GM23338 (cell line): ENCODE data around the gene DCLK1. TPM values are rescaled to one million over a fixed set of nuclear protein-coding genes. Genes with fewer than 3 reads are reported as not detected.

ENCODE experiments used
- ATAC-seq: fragments of 200-7000 bp; cut with Tn5 transposase; 3 replicates; pipeline ENCODE4 v1.9.1; 2020
- DNase-seq: peaks from one replicate; pipeline ENCODE4 v3.0.0-alpha.2; 2015; ENCODE audit warnings: low spot score
- H2AFZ ChIP-seq: fragments of 200-600 bp; sonication (generic); 2 replicates; pipeline ENCODE4 v1.8.0; 2016; ENCODE audit warnings: antibody characterized with exemption, mild to moderate bottlenecking, moderate library complexity
- H3F3A ChIP-seq: fragments of 200-600 bp; sonication (generic); replicated peaks from 2 replicates; pipeline ENCODE4 v1.8.0; 2017; ENCODE audit warnings: antibody characterized with exemption, mixed run types, low read depth
- H3K27ac ChIP-seq: fragments of 200-600 bp; sonication (generic); 2 replicates; pipeline ENCODE4 v1.6.1; 2016; ENCODE audit warnings: low read depth
- H3K27me3 ChIP-seq: fragments of 200-600 bp; sonication (generic); 2 replicates; pipeline ENCODE4 v1.8.0; 2016; ENCODE audit warnings: mild to moderate bottlenecking, mixed run types, moderate library complexity; ENCODE audit not compliant: insufficient read depth
- H3K36me3 ChIP-seq: fragments of 200-600 bp; sonication (generic); 2 replicates; pipeline ENCODE4 v1.8.0; 2016; ENCODE audit warnings: mild to moderate bottlenecking; ENCODE audit not compliant: insufficient read depth
- H3K4me1 ChIP-seq: fragments of 200-600 bp; sonication (generic); 2 replicates; pipeline ENCODE4 v1.8.0; 2016; ENCODE audit warnings: mild to moderate bottlenecking, moderate library complexity; ENCODE audit not compliant: insufficient read depth
- H3K4me2 ChIP-seq: fragments of 200-600 bp; sonication (generic); 2 replicates; pipeline ENCODE4 v1.7.1; 2017; ENCODE audit warnings: mixed run types
- H3K4me3 ChIP-seq: fragments of 200-600 bp; sonication (generic); 2 replicates; pipeline ENCODE4 v1.6.1; 2016; ENCODE audit warnings: mixed run types
- H3K79me2 ChIP-seq: fragments of 200-600 bp; sonication (generic); replicated peaks from 2 replicates; pipeline ENCODE4 v1.8.0; 2017; ENCODE audit warnings: mild to moderate bottlenecking; ENCODE audit not compliant: insufficient read depth
- H3K9me2 ChIP-seq: fragments of 200-600 bp; sonication (generic); 2 replicates; pipeline ENCODE4 v1.8.0; 2017; ENCODE audit not compliant: insufficient read depth
- H4K20me1 ChIP-seq: fragments of 200-600 bp; sonication (generic); replicated peaks from 2 replicates; pipeline ENCODE4 v1.8.0; 2017; ENCODE audit warnings: mild to moderate bottlenecking; ENCODE audit not compliant: insufficient read depth
- H3K27ac Mint-ChIP-seq: 2 replicates; pipeline ENCODE4 v1.8.0; 2020; ENCODE audit warnings: inconsistent platforms, mild to moderate bottlenecking, moderate library complexity, mixed read lengths
- H3K27me3 Mint-ChIP-seq: 3 replicates; pipeline ENCODE4 v1.8.0; 2022; ENCODE audit warnings: low read depth, mild to moderate bottlenecking, moderate library complexity, mixed read lengths, inconsistent platforms; ENCODE audit not compliant: insufficient read depth, poor library complexity
- H3K36me3 Mint-ChIP-seq: 3 replicates; pipeline ENCODE4 v1.8.0; 2021; ENCODE audit warnings: low read depth, mild to moderate bottlenecking, inconsistent platforms, moderate library complexity, mixed read lengths
- H3K4me1 Mint-ChIP-seq: 3 replicates; pipeline ENCODE4 v1.8.0; 2020; ENCODE audit warnings: mild to moderate bottlenecking, inconsistent platforms, mixed read lengths
- H3K4me3 Mint-ChIP-seq: 3 replicates; pipeline ENCODE4 v1.8.0; 2021; ENCODE audit warnings: moderate library complexity, mild to moderate bottlenecking, inconsistent platforms, mixed read lengths
- H3K9me3 Mint-ChIP-seq: 3 replicates; pipeline ENCODE4 v1.8.0; 2020; ENCODE audit warnings: moderate library complexity, mild to moderate bottlenecking, inconsistent platforms, mixed read lengths
- CREB1 ChIP-seq: fragments of 250-450 bp; sonication (Bioruptor Pico); IDR thresholded peaks from 2 replicates; pipeline ENCODE4 v1.5.0; 2020; ENCODE audit warnings: low read depth, mild to moderate bottlenecking, moderate library complexity
- EZH2 ChIP-seq: fragments of 200-600 bp; sonication (generic); IDR thresholded peaks from one replicate; pipeline ENCODE4 v1.8.0; 2017; ENCODE audit warnings: antibody characterized with exemption, mild to moderate bottlenecking, low read depth; ENCODE audit not compliant: unreplicated experiment
- EZH2phosphoT487 ChIP-seq: fragments of 200-600 bp; sonication (generic); IDR thresholded peaks from one replicate; pipeline ENCODE4 v1.8.1; 2018; ENCODE audit warnings: antibody characterized with exemption; ENCODE audit not compliant: unreplicated experiment
- JUNB ChIP-seq: IDR thresholded peaks from one replicate; pipeline ENCODE4 v1.6.1; 2016; ENCODE audit warnings: antibody characterized with exemption; ENCODE audit not compliant: unreplicated experiment
- NANOG ChIP-seq: IDR thresholded peaks from 2 replicates; pipeline ENCODE4 v1.6.1; 2016; ENCODE audit warnings: antibody characterized with exemption, borderline replicate concordance
- POLR2AphosphoS5 ChIP-seq: IDR thresholded peaks from 2 replicates; pipeline ENCODE4 v1.6.1; 2016; ENCODE audit warnings: antibody characterized with exemption, low read depth
- STAT1 ChIP-seq: IDR thresholded peaks from one replicate; pipeline ENCODE4 v1.6.1; 2016; ENCODE audit warnings: antibody characterized with exemption; ENCODE audit not compliant: unreplicated experiment
- ZNF114 ChIP-seq: fragments of 250-450 bp; sonication (Bioruptor Pico); IDR thresholded peaks from 2 replicates; pipeline ENCODE4 v1.5.0; 2020; ENCODE audit warnings: mild to moderate bottlenecking, moderate library complexity
- ZNF331 ChIP-seq: fragments of 250-450 bp; sonication (Bioruptor Pico); IDR thresholded peaks from 2 replicates; pipeline ENCODE4 v1.5.0; 2020; ENCODE audit warnings: low read depth, mild to moderate bottlenecking, moderate library complexity
- polyA plus RNA-seq: library from polyadenylated mRNA; unstranded; fragments of >200 nt; fragmentation: Nextera tagmentation; extraction: Ambion mirVana; gene quantifications from 2 replicates; pipeline ENCODE4 v1.2.1, GENCODE V29; 2016
- total RNA-seq: library from RNA; depleted of rRNA; stranded (reverse); fragments of >200 nt; shearing (Covaris generic); gene quantifications from 2 replicates; pipeline ENCODE4 v1.2.3, GENCODE V29; 2014
- TF ChIP-seq, protein P1 (sequence below): IDR thresholded peaks from one replicate; pipeline ENCODE4 v1.6.1; 2018; ENCODE audit warnings: antibody characterized with exemption; ENCODE audit not compliant: unreplicated experiment
- TF ChIP-seq, protein P2 (sequence below), 2 experiments: fragments of 200-600 bp in 1 of 2; sonication (generic) in 1 of 2; conservative IDR thresholded peaks; 2 replicates each; pipeline versions ENCODE4 v1.5.1 to v1.6.1; 2016 to 2017; ENCODE audit warnings: antibody characterized with exemption in 2 of 2, low read depth in 2 of 2, mild to moderate bottlenecking in 2 of 2, moderate library complexity in 1 of 2
- TF ChIP-seq, protein P3 (sequence below): fragments of 250-450 bp; sonication (Bioruptor Pico); IDR thresholded peaks from 2 replicates; pipeline ENCODE4 v1.5.0; 2020; ENCODE audit warnings: mild to moderate bottlenecking, moderate library complexity
- TF ChIP-seq, protein P4 (sequence below): IDR thresholded peaks from 2 replicates; pipeline ENCODE4 v1.6.1; 2016; ENCODE audit warnings: antibody characterized with exemption

DCLK1 gene
- total and polyA plus RNA-seq, 2 experiments from 2014 or later = 13.1 to 57.7 TPM

DNA sequence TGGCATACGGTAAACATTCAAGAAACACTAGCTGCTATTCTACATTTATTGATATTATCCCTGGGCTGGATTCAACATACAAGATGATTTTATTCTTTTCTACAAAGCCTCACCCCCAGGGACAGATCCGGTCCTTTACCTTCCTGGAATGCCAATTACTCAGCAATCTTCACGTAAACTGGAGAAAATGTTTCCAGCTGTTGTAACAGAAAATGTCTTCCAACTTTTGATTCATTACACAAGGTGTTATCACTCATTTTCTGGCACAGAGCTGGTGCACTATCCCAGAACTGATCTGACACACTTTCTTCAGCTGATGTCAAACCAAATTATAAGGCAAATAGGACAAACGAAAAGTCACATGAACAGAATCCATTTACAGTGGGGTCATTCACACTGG is 33.1 kb downstream of the DCLK1 start:
- Histone ChIP-seq H3K9me2 (no peaks in the 10 kb centered on the region; the same call in 1 of the 2 replicates), H3K27me3 (no peaks in the 10 kb centered on the region), H3K27ac (no peak overlapping the region), H2AFZ (no peak overlapping the region), H3K4me2 (no peak overlapping the region), H3K79me2 (no peaks in the 10 kb centered on the region), H3F3A (no peaks in the 10 kb centered on the region), H3K4me3 (no peak overlapping the region), H3K4me1 (no peaks in the 10 kb centered on the region), H4K20me1 (no peaks in the 10 kb centered on the region), H3K36me3 (no peaks in the 10 kb centered on the region)
- Mint-ChIP-seq H3K27me3 (no peaks in the 10 kb centered on the region), H3K4me1 (peaks cover 2% of the 10 kb centered on the region; the same call in 2 of the 3 replicates), H3K9me3 (no peaks in the 10 kb centered on the region), H3K36me3 (no peaks in the 10 kb centered on the region), H3K27ac (peak overlapping the region; percentile 24; the same call in 1 of the 2 replicates), H3K4me3 (no peak overlapping the region)
- ATAC-seq (no peak), DNase-seq (no peak)
- TF ChIP-seq EZH2 = no peak
- TF ChIP-seq, protein P1, sequence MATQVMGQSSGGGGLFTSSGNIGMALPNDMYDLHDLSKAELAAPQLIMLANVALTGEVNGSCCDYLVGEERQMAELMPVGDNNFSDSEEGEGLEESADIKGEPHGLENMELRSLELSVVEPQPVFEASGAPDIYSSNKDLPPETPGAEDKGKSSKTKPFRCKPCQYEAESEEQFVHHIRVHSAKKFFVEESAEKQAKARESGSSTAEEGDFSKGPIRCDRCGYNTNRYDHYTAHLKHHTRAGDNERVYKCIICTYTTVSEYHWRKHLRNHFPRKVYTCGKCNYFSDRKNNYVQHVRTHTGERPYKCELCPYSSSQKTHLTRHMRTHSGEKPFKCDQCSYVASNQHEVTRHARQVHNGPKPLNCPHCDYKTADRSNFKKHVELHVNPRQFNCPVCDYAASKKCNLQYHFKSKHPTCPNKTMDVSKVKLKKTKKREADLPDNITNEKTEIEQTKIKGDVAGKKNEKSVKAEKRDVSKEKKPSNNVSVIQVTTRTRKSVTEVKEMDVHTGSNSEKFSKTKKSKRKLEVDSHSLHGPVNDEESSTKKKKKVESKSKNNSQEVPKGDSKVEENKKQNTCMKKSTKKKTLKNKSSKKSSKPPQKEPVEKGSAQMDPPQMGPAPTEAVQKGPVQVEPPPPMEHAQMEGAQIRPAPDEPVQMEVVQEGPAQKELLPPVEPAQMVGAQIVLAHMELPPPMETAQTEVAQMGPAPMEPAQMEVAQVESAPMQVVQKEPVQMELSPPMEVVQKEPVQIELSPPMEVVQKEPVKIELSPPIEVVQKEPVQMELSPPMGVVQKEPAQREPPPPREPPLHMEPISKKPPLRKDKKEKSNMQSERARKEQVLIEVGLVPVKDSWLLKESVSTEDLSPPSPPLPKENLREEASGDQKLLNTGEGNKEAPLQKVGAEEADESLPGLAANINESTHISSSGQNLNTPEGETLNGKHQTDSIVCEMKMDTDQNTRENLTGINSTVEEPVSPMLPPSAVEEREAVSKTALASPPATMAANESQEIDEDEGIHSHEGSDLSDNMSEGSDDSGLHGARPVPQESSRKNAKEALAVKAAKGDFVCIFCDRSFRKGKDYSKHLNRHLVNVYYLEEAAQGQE = no peak
- TF ChIP-seq, protein P2, sequence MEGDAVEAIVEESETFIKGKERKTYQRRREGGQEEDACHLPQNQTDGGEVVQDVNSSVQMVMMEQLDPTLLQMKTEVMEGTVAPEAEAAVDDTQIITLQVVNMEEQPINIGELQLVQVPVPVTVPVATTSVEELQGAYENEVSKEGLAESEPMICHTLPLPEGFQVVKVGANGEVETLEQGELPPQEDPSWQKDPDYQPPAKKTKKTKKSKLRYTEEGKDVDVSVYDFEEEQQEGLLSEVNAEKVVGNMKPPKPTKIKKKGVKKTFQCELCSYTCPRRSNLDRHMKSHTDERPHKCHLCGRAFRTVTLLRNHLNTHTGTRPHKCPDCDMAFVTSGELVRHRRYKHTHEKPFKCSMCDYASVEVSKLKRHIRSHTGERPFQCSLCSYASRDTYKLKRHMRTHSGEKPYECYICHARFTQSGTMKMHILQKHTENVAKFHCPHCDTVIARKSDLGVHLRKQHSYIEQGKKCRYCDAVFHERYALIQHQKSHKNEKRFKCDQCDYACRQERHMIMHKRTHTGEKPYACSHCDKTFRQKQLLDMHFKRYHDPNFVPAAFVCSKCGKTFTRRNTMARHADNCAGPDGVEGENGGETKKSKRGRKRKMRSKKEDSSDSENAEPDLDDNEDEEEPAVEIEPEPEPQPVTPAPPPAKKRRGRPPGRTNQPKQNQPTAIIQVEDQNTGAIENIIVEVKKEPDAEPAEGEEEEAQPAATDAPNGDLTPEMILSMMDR (conservative IDR thresholded peaks at IDR 0.05; ENCODE audit: low read depth in 2 of 2) = no peak
- TF ChIP-seq ZNF331 (CRISPR knock-in tag) = no peak
- TF ChIP-seq, protein P3, sequence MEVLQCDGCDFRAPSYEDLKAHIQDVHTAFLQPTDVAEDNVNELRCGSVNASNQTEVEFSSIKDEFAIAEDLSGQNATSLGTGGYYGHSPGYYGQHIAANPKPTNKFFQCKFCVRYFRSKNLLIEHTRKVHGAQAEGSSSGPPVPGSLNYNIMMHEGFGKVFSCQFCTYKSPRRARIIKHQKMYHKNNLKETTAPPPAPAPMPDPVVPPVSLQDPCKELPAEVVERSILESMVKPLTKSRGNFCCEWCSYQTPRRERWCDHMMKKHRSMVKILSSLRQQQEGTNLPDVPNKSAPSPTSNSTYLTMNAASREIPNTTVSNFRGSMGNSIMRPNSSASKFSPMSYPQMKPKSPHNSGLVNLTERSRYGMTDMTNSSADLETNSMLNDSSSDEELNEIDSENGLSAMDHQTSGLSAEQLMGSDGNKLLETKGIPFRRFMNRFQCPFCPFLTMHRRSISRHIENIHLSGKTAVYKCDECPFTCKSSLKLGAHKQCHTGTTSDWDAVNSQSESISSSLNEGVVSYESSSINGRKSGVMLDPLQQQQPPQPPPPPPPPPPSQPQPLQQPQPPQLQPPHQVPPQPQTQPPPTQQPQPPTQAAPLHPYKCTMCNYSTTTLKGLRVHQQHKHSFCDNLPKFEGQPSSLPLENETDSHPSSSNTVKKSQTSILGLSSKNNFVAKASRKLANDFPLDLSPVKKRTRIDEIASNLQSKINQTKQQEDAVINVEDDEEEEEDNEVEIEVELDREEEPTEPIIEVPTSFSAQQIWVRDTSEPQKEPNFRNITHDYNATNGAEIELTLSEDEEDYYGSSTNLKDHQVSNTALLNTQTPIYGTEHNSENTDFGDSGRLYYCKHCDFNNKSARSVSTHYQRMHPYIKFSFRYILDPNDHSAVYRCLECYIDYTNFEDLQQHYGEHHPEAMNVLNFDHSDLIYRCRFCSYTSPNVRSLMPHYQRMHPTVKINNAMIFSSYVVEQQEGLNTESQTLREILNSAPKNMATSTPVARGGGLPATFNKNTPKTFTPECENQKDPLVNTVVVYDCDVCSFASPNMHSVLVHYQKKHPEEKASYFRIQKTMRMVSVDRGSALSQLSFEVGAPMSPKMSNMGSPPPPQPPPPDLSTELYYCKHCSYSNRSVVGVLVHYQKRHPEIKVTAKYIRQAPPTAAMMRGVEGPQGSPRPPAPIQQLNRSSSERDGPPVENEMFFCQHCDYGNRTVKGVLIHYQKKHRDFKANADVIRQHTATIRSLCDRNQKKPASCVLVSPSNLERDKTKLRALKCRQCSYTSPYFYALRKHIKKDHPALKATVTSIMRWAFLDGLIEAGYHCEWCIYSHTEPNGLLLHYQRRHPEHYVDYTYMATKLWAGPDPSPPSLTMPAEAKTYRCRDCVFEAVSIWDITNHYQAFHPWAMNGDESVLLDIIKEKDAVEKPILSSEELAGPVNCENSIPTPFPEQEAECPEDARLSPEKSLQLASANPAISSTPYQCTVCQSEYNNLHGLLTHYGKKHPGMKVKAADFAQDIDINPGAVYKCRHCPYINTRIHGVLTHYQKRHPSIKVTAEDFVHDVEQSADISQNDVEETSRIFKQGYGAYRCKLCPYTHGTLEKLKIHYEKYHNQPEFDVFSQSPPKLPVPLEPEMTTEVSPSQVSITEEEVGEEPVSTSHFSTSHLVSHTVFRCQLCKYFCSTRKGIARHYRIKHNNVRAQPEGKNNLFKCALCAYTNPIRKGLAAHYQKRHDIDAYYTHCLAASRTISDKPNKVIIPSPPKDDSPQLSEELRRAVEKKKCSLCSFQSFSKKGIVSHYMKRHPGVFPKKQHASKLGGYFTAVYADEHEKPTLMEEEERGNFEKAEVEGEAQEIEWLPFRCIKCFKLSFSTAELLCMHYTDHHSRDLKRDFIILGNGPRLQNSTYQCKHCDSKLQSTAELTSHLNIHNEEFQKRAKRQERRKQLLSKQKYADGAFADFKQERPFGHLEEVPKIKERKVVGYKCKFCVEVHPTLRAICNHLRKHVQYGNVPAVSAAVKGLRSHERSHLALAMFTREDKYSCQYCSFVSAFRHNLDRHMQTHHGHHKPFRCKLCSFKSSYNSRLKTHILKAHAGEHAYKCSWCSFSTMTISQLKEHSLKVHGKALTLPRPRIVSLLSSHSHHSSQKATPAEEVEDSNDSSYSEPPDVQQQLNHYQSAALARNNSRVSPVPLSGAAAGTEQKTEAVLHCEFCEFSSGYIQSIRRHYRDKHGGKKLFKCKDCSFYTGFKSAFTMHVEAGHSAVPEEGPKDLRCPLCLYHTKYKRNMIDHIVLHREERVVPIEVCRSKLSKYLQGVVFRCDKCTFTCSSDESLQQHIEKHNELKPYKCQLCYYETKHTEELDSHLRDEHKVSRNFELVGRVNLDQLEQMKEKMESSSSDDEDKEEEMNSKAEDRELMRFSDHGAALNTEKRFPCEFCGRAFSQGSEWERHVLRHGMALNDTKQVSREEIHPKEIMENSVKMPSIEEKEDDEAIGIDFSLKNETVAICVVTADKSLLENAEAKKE (CRISPR knock-in tag) = no peak
- TF ChIP-seq NANOG = no peak
- TF ChIP-seq POLR2AphosphoS5 = no peak
- TF ChIP-seq EZH2phosphoT487 = no peak
- TF ChIP-seq JUNB = no peak
- TF ChIP-seq CREB1 (CRISPR knock-in tag) = no peak
- TF ChIP-seq STAT1 = no peak
- TF ChIP-seq, protein P4, sequence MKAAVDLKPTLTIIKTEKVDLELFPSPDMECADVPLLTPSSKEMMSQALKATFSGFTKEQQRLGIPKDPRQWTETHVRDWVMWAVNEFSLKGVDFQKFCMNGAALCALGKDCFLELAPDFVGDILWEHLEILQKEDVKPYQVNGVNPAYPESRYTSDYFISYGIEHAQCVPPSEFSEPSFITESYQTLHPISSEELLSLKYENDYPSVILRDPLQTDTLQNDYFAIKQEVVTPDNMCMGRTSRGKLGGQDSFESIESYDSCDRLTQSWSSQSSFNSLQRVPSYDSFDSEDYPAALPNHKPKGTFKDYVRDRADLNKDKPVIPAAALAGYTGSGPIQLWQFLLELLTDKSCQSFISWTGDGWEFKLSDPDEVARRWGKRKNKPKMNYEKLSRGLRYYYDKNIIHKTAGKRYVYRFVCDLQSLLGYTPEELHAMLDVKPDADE = no peak
- no peak for TF ChIP-seq ZNF114 (CRISPR knock-in tag)
